HG02642 (cell line): ENCODE measurements around the gene MAPRE3.

Source experiments
- ATAC-seq: cut with Tn5 transposase; IDR thresholded peaks from one replicate; pipeline ENCODE4 v1.9.1; 2021; ENCODE audit warnings: mild to moderate bottlenecking; ENCODE audit not compliant: unreplicated experiment, poor library complexity

The MAPRE3 gene

DNA sequence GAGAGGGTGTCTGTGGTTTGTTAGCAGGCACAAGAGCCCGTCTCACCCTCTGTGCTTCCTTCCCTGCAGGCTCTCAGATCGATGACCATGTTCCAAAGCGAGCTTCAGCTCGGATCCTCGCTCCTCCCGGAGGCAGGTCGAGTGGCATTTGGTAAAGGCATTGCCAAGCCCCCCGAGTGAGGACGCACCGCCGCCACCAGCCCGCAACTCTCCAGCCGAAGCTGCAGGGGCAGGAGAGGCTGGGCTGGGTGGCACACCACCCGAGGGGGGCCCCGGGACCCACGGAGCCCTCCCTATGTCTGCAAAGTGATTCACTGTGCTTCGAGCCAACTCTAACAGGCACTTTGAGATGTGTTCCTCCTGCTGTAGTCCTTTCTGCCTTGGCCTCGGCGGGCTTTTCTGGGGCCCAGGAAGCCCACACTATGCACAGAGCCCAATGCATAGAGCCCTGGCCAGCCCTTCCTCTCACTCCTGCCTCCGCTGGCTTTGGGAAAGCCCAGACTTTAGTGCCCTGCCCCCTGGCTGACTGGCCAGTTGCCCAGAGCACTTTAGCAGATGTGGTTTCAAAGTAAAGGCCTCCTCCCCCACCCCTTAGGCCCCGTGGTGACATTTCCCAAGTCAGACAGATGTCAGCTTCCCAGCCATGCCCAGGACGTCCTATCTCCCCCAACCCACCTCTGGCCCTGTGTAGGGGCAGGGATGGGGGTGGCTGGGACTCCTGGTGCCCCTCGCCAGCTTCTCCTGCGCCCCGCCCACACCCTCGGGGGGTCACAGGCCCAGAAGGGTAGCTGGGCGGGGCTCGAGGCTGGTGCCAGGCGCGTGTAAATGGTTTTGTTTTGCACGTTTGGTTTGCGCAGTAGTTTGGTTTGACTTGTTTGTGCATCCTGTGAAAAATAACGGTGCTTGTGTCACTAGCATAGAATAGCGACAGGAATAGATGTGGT is 23.3 kb upstream of the MAPRE3 start:
- no peak for ATAC-seq

DNA sequence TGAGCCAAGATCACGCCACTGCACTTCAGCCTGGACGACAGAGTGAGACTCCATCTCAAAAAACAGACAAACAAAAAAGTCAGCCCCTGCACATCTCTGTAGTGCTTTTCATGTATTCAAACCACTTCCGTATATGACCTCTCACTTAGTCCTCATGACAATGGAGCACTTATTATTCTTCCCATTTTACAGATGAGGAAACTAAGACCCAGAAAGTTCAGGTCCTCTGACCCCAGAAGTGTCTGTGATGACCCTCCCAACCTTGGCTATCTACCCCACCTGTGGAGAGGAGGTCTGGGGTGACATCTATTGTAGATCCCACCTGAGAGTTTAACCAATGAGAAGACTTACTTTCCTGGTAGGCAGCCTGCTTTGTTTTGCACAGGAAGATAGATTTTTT is 21.6 kb upstream of the MAPRE3 start:
- no peak for ATAC-seq

DNA sequence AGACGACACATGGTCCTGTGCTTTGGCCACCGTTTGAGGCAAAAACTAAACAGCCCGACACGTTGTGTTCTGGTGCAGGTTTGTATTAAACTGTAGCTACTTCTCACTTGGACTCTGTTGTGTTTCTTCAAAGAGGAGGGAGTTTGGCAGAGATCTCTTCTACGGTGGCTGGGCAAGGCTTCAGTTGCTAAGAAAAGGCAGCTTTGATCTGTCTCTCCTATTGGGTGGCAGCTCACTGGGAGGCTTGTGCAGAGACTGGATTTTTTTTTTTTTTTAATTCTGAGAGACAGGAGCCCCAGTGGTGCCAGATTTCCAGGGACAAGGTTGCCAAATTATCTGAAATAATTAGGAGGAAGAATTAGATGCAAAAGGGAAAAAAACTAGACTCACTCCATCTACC is 20.2 kb upstream of the MAPRE3 start:
- ATAC-seq, result no peak

DNA sequence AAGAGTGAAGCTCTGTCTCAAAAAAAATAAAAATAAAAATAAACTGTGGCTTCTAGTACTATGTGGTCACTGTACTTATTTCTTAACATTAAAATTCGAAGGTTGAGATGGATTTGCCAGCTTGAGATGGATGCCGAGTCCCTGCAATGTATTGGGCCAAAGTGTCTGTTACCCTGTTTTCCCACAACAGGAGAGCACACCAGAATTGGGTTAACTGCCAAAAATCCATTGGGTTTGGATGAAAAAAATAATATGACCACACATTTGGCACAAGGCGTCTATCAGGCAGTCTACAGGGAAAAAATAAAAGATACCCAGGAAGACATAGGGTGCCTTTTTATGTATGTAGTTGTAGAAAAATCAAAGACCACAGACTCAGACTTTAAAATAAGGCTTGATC is 19.2 kb upstream of the MAPRE3 start:
- ATAC-seq, result no peak

DNA sequence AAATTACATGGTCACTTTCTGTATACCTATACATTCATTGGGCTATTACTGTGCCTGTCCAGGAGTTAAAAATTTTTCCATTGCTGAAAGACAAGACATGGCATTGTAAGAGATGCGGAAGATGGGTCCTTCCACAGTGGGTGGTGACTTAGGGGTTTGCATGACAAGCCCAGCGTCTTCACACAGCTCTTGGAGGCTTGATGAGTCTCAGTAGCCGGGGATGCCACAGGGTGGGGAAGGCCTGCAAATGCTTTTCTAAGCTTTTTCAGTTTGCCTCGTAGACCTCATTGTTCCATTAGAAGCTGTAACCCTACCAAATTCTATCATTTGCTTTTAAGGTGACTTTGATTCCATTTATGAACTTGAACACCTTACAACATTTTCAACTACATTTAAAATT is 18.1 kb upstream of the MAPRE3 start:
- ATAC-seq, result no peak

DNA sequence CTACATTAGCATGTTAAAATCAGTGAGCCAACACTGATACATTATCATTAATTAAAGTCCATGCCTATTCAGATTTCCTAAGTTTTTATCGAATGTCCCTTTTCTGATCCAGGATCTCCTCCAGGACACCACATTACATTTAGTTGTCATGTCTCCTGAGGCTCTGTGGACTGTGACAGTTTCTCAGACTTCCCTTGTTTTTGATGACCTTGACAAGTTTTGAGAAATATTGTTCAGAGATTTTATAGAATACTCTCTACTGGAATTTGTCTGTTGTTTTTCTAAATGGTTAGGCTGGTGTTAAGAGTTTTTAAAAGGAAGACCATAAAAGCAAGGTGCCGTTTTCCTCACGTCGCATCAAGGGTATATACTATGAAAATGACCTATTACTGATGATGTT is 16.3 kb upstream of the MAPRE3 start:
- no peak for ATAC-seq

- ATAC-seq, result no peak
Observed at GRCh38 chr2:26957041-26957440, 13.4 kb upstream of the MAPRE3 start.

DNA sequence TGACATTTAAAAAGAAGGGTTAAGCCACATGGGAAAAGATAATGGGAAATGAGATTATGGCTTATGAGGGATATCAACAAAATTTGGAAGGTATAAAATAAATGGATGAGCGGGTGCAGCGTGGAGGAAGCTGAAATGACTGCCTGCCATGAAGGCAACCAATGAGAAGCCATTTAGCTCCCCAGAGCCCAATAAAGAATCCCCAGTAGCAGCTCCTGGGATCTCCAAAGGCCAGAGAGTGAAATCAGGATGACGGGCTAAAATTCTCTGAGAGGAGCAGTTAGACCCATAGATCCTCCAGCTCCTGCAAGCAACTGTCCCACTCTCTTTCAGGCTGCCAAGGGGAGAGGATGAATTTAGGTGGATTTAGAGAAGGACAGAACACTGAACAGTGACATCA is 12.9 kb upstream of the MAPRE3 start:
- no peak for ATAC-seq

- ATAC-seq, result no peak
Observed at GRCh38 chr2:26959331-26959730, 11.1 kb upstream of the MAPRE3 start.

GRCh38 chr2:26964446-26965130 is 5.8 kb upstream of the MAPRE3 start:
- no peak for ATAC-seq

DNA sequence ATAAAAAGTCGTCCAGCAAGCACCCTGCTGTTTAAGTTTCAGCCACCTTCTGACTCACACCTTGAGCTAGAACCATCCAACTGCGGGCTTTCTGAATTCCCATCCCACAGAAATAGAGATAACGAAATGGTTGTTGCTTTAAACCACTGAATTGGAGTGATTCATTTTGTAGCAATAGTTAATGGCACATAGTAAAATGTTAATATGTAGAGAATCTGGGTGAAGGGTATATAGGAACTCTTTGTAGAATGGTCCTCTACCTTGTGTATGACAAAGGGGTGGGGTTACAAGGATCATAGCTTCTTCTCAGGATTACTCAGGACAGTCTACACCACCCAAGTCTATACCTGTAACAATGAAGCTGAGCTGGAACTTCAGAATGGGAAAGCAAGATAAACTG is 2.4 kb upstream of the MAPRE3 start:
- no peak for ATAC-seq

DNA sequence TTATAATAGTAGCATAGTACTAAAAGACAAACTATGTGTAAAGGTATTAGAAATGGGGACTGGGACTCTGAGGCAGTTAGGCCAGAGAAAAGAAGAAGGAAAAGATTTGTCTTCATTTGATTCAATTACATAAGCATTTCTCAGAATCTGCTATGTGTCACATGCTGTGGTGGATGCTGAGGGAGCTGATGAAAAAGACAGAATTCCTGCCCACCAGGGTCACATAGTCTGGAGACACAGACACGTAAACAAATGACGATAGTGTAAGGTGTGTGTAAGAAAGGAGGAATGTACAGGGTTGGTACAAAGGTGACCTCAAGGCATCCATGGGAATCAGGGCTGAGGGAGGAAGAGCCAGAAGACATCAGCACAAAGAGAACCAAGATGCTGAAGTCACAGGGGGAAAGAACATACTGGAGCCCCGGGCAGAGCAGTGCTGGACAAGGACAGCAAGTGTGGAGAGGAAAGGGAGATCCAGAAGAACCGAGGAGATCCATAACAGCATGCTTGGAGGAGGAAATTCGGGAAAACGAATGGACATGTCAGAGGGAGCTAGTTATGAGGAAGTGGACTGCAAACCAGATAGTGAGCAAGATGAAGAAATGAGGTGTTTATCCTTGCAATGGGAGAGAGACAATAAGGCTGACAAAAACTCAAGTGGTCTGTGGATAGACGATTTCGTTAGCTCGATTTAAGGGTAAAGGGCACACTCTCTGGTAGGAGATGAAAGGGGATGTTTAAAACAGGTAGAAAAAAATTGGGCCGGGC is 1.2 kb upstream of the MAPRE3 start:
- no peak for ATAC-seq

GRCh38 chr2:26970928-26971627 is 641 bp downstream of the MAPRE3 start:
- no peak for ATAC-seq

GRCh38 chr2:26971911-26972786 is 1.7 kb downstream of the MAPRE3 start:
- no peak for ATAC-seq

- ATAC-seq, result no peak
Observed at GRCh38 chr2:26974352-26974751, 3.9 kb downstream of the MAPRE3 start.

- ATAC-seq, result no peak
Observed at GRCh38 chr2:26975102-26975501, 4.7 kb downstream of the MAPRE3 start.

DNA sequence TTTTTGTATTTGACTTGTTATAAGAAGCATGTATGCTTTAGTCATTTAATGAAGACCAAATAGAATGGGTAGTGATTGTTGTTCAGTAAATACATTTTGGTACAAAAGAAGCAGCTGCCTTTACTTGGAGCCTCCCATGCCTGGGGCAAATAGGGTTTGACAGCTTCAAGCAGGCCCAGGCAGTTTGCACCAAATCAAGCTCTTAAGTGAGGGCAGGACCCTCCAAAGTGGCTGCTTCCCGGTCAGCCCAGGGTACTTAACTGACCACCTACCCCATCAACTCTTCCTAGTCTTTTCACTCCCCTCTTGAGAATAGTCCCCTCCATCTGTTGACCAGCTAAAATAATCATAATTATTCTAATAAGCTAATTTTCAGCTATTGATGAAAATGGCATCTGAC is 5.2 kb downstream of the MAPRE3 start:
- ATAC-seq, result no peak

DNA sequence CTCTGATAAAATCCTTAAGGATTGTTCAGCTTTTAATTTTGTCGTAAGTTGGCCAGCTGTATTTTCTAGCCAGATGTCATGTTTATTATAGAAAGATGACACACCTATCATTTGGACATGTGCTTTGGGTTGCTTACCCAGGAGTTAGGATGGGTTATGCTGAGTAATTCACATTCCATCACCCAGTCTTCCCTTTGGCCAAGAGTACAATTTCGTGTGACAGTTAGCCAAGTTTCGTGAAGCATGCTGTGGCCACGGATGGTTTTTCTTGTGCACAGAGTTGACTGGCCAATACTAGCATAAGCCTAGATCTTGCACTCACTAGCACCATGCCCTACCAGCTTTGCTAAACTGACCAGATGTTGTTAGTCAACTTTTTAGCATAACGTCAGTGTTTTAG is 5.8 kb downstream of the MAPRE3 start:
- ATAC-seq, result no peak

DNA sequence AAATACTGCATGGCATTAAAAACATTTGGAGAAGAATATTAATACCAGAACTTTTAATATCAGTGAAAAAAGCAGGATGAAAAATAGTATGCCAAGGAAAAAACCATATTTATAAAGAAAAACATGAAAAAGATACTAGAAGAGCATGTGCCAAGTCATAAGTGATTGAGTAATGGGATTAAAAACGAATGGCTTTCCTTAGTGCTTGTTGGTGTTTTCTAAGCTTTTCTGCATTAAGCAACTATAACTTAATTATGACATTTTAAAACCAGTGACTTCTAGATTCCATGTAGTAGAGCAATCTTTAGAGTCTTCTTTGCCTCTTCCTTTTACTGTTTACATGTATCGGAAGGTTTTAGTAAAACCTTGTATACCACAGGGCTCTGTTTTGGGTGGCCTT is 6.6 kb downstream of the MAPRE3 start:
- ATAC-seq, result no peak
